Uterus (tissue), 2 donors: ENCODE data around the gene PTPMT1.

Experiments
- POLR2A ChIP-seq, 2 donors: fragments of 450-650 bp; IDR thresholded peaks; one replicate each; pipeline ENCODE4 v1.6.1; 2016; ENCODE audit warnings: antibody characterized with exemption in 2 of 2, mild to moderate bottlenecking in 1 of 2, moderate library complexity in 1 of 2
- TF ChIP-seq, protein P1 (sequence below), 4 experiments: fragments of 200-600 bp in 2 of 4; fragments of 450-650 bp in 2 of 4; sonication (generic) in 2 of 4; IDR thresholded peaks; one replicate each; pipeline ENCODE4 v1.5.1; 2016 to 2019; ENCODE audit warnings: antibody characterized with exemption in 4 of 4, mild to moderate bottlenecking in 2 of 4, moderate library complexity in 1 of 4

GRCh38 chr11:47589584-47589976 lies 24.2 kb downstream of the PTPMT1 start:
- TF ChIP-seq, protein P1, sequence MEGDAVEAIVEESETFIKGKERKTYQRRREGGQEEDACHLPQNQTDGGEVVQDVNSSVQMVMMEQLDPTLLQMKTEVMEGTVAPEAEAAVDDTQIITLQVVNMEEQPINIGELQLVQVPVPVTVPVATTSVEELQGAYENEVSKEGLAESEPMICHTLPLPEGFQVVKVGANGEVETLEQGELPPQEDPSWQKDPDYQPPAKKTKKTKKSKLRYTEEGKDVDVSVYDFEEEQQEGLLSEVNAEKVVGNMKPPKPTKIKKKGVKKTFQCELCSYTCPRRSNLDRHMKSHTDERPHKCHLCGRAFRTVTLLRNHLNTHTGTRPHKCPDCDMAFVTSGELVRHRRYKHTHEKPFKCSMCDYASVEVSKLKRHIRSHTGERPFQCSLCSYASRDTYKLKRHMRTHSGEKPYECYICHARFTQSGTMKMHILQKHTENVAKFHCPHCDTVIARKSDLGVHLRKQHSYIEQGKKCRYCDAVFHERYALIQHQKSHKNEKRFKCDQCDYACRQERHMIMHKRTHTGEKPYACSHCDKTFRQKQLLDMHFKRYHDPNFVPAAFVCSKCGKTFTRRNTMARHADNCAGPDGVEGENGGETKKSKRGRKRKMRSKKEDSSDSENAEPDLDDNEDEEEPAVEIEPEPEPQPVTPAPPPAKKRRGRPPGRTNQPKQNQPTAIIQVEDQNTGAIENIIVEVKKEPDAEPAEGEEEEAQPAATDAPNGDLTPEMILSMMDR (IDR thresholded peaks at IDR 0.05), result no peak
- no peak for TF ChIP-seq POLR2A (IDR thresholded peaks at IDR 0.05)
